OCI-LY7 (cell line): Measurements from ENCODE around the gene ATP6V1D. TPM values are rescaled to one million over a fixed set of nuclear protein-coding genes. Genes with fewer than 3 reads are reported as not detected.

Experiments
- BruUV-seq: library from RNA; stranded (reverse); fragments of 400-500 nt; replicated peaks from 2 replicates; lab custom pipeline; 2021; lab: Mats Ljungman, UMichigan
- CTCF ChIA-PET: fragments of 300-600 bp; sonication (Branson Sonifier 250); formaldehyde crosslinking; loops from one replicate; lab custom pipeline; 2022; ENCODE audit warnings: antibody characterized with exemption; ENCODE audit not compliant: unreplicated experiment; lab: Charles Lee
- POLR2A ChIA-PET: fragments of 300-600 bp; sonication (Branson Sonifier 250); formaldehyde crosslinking; loops from one replicate; lab custom pipeline; 2022; ENCODE audit warnings: antibody characterized with exemption; lab: Charles Lee
- DNase-seq: peaks from one replicate; pipeline ENCODE4 v3.0.0-alpha.2; 2015; ENCODE audit warnings: low spot score
- H2AFZ ChIP-seq: fragments of 200-600 bp; sonication (generic), shearing (Covaris generic); 2 replicates; pipeline ENCODE4 v1.6.1; 2014; ENCODE audit warnings: mild to moderate bottlenecking, antibody characterized with exemption, low read length, moderate library complexity
- H3K27ac ChIP-seq: fragments of 200-600 bp; sonication (generic); 2 replicates; pipeline ENCODE4 v1.5.1; 2014; ENCODE audit warnings: mixed run types, low read depth, mild to moderate bottlenecking, moderate library complexity, low read length, inconsistent platforms; ENCODE audit not compliant: poor library complexity, severe bottlenecking
- H3K36me3 ChIP-seq: fragments of 200-600 bp; sonication (generic); 2 replicates; pipeline ENCODE4 v1.6.1; 2014; ENCODE audit warnings: mild to moderate bottlenecking, antibody characterized with exemption, low read length, moderate library complexity, mixed read lengths; ENCODE audit not compliant: insufficient read depth
- H3K4me1 ChIP-seq: fragments of 200-600 bp; sonication (generic); 2 replicates; pipeline ENCODE4 v1.5.1; 2014; ENCODE audit warnings: mild to moderate bottlenecking, low read length; ENCODE audit not compliant: insufficient read depth, poor library complexity, severe bottlenecking
- H3K4me2 ChIP-seq: fragments of 200-600 bp; sonication (generic); 2 replicates; pipeline ENCODE4 v1.6.1; 2014; ENCODE audit warnings: mild to moderate bottlenecking, low read length
- H3K4me3 ChIP-seq: fragments of 200-600 bp; sonication (generic); 2 replicates; pipeline ENCODE4 v1.5.1; 2014; ENCODE audit warnings: mild to moderate bottlenecking, low read depth, low read length; ENCODE audit not compliant: poor library complexity, severe bottlenecking
- H3K79me2 ChIP-seq: fragments of 200-600 bp; sonication (generic); 2 replicates; pipeline ENCODE4 v1.6.1; 2016; ENCODE audit warnings: low read depth, mild to moderate bottlenecking, low read length, moderate library complexity, mixed read lengths; ENCODE audit not compliant: insufficient read depth
- H3K9me2 ChIP-seq: fragments of 200-600 bp; sonication (generic); 2 replicates; pipeline ENCODE4 v1.6.1; 2016; ENCODE audit warnings: mild to moderate bottlenecking, low read length, mixed read lengths; ENCODE audit not compliant: insufficient read depth
- H3K9me3 ChIP-seq: fragments of 200-600 bp; sonication (generic); 2 replicates; pipeline ENCODE4 v1.6.1; 2014; ENCODE audit warnings: mild to moderate bottlenecking, mixed run types, low read length, mixed read lengths
- H4K20me1 ChIP-seq: fragments of 200-600 bp; sonication (generic); 2 replicates; pipeline ENCODE4 v1.6.1; 2014; ENCODE audit warnings: mild to moderate bottlenecking, antibody characterized with exemption, low read length, moderate library complexity, mixed read lengths; ENCODE audit not compliant: insufficient read depth
- EZH2phosphoT487 ChIP-seq: fragments of 200-600 bp; sonication (generic); IDR thresholded peaks from 2 replicates; pipeline ENCODE4 v1.6.1; 2018; ENCODE audit warnings: low read depth, borderline replicate concordance, mild to moderate bottlenecking, mixed run types, antibody characterized with exemption, low read length, moderate library complexity, mixed read lengths
- intact Hi-C: fragments of 100-400 bp; cut with micrococcal nuclease; formaldehyde crosslinking; loops from one replicate; pipeline ENCODE4 v1.10.0; 2022; ENCODE audit not compliant: unreplicated experiment
- total RNA-seq, 2 experiments: library from RNA; depleted of rRNA in 1 of 2; stranded (reverse); fragments of >200 nt in 1 of 2; shearing (Covaris generic) in 1 of 2; gene quantifications; 2 replicates each; pipeline ENCODE4 v1.2.3, GENCODE V29; 2014 to 2022
- TF ChIP-seq, protein P1 (sequence below): fragments of 200-600 bp; sonication (generic); conservative IDR thresholded peaks from 2 replicates; pipeline ENCODE4 v1.5.1; 2014; ENCODE audit warnings: mild to moderate bottlenecking, antibody characterized with exemption, low read length, moderate library complexity, mixed read lengths

The ATP6V1D gene
- total RNA-seq, 2 experiments from 2014 or later: 33.5 to 39.0 TPM

DNA sequence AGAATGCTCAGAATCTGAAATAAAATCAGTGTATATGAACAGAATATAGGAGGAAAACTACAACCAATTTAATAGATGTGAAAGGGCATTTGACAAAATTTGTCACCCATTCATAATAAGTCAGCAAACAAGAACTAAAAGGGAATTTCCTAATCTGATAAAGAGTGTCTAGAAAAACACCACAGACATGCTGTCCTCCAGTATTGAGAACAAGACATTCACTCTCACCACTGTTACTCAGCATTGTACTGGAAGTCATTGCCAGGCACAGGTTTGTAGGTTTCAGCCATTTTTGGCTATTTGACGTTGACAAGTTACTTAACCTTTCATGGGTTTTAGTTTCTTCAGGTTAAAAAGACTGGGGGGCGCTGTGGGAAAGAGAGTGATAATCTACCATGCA is 13.7 kb upstream of the ATP6V1D start:
- Histone ChIP-seq H4K20me1 (no peaks in the 10 kb centered on the region; the same call in 1 of the 2 replicates), H3K9me2 (no peaks in the 10 kb centered on the region), H3K4me2 (no peak overlapping the region), H3K4me3 (no peak overlapping the region), H3K27ac (no peak overlapping the region), H3K9me3 (no peaks in the 10 kb centered on the region), H3K4me1 (no peaks in the 10 kb centered on the region), H2AFZ (no peak overlapping the region), H3K79me2 (peaks cover 64% of the 10 kb centered on the region), H3K36me3 (peaks cover 97% of the 10 kb centered on the region)
- TF ChIP-seq, protein P1, sequence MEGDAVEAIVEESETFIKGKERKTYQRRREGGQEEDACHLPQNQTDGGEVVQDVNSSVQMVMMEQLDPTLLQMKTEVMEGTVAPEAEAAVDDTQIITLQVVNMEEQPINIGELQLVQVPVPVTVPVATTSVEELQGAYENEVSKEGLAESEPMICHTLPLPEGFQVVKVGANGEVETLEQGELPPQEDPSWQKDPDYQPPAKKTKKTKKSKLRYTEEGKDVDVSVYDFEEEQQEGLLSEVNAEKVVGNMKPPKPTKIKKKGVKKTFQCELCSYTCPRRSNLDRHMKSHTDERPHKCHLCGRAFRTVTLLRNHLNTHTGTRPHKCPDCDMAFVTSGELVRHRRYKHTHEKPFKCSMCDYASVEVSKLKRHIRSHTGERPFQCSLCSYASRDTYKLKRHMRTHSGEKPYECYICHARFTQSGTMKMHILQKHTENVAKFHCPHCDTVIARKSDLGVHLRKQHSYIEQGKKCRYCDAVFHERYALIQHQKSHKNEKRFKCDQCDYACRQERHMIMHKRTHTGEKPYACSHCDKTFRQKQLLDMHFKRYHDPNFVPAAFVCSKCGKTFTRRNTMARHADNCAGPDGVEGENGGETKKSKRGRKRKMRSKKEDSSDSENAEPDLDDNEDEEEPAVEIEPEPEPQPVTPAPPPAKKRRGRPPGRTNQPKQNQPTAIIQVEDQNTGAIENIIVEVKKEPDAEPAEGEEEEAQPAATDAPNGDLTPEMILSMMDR: 0 out of 2 replicates have a peak, but pooled peaks have one; percentile 13
- TF ChIP-seq EZH2phosphoT487: no peak
- CTCF ChIA-PET: no interaction called here
- no TSS peak for BruUV-seq
- POLR2A ChIA-PET: no interaction called here
- no peak for DNase-seq
- intact Hi-C loops: no loop called here

GRCh38 chr14:67372833-67373232 is 13.2 kb upstream of the ATP6V1D start:
- CTCF ChIA-PET: no interaction called here
- intact Hi-C loops: no loop called here
- no TSS peak for BruUV-seq
- no peak overlapping the region for H3K4me2 ChIP-seq
- no peak for DNase-seq
- no peaks in the 10 kb centered on the region for H3K9me2 ChIP-seq
- no peaks in the 10 kb centered on the region for H3K9me3 ChIP-seq
- no peak for TF ChIP-seq EZH2phosphoT487
- TF ChIP-seq, protein P1: no peak
- H3K79me2 ChIP-seq: peaks cover 69% of the 10 kb centered on the region
- no peak overlapping the region for H3K4me3 ChIP-seq
- POLR2A ChIA-PET: no interaction called here
- H4K20me1 ChIP-seq: no peaks in the 10 kb centered on the region; the same call in 1 of the 2 replicates
- no peak overlapping the region for H2AFZ ChIP-seq
- no peak overlapping the region for H3K27ac ChIP-seq
- H3K36me3 ChIP-seq: peaks cover 97% of the 10 kb centered on the region
- H3K4me1 ChIP-seq: no peaks in the 10 kb centered on the region

DNA sequence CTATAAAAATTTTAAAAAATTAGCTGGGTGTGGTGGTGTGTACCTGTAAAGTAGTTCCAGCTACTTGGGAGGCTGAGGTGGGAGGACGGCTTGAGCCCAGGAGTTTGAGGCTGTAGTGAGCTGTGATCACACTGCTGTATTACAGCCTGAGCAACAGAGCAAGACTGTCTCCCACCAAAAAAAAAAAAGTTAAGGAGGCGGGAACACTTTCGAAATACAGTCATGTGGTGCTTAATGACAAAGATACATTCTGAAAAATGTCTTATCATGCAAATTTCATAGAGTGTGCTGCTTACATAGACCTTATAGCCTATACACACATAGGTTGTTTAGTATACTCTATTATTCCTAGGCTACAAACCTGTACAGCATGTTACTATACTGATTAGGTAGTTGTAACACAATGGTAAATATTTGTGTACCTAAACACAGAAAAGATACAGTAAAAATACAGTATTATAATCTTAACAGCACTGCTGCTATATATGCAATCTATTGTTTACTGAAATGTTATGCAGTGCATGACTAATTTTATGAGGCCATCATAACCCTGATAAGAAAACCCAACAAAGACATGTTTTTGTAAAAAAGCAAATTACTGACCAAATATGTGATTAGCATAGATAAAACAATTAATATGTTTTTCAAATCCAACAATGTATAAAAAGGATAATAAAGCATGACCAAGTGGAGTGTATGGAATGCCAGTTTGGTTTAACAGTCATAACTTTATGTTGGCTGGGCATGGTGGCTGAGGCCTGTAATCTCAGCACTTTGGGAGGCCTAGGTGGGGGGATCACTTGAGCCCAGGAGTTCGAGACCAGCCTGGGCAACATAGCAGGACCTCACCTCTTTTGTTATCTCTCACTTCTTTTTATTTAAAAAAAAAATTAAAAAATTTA is 11.9 kb upstream of the ATP6V1D start:
- H4K20me1 ChIP-seq: no peaks in the 10 kb centered on the region; the same call in 1 of the 2 replicates
- CTCF ChIA-PET: no interaction called here
- POLR2A ChIA-PET: no interaction called here
- H3K4me2 ChIP-seq: no peak overlapping the region
- no peak for DNase-seq
- no peak overlapping the region for H3K27ac ChIP-seq
- no peaks in the 10 kb centered on the region for H3K9me3 ChIP-seq
- H3K9me2 ChIP-seq: no peaks in the 10 kb centered on the region
- TF ChIP-seq, protein P1: no peak
- TF ChIP-seq EZH2phosphoT487: no peak
- H2AFZ ChIP-seq: no peak overlapping the region
- no peak overlapping the region for H3K4me3 ChIP-seq
- peaks cover 79% of the 10 kb centered on the region for H3K79me2 ChIP-seq
- no peaks in the 10 kb centered on the region for H3K4me1 ChIP-seq
- intact Hi-C loops: no loop called here
- no TSS peak for BruUV-seq
- H3K36me3 ChIP-seq: peaks cover 97% of the 10 kb centered on the region
